HCT116 (cell line): ENCODE measurements around the gene UBAC2. TPM values are rescaled to one million over a fixed set of nuclear protein-coding genes. Genes with fewer than 3 reads are reported as not detected.

Experiments
- ATAC-seq: fragments of 200-7000 bp; cut with Tn5 transposase; 2 replicates; pipeline ENCODE4 v1.9.1; 2020; ENCODE audit warnings: mild to moderate bottlenecking, moderate library complexity
- BruUV-seq: library from RNA; stranded (reverse); fragments of 400-500 nt; replicated peaks from 2 replicates; lab custom pipeline; 2021; lab: Mats Ljungman, UMichigan
- CTCF ChIA-PET: fragments of 300-600 bp; sonication (Branson Sonifier 250); formaldehyde crosslinking; loops from one replicate; lab custom pipeline; 2021; ENCODE audit warnings: antibody characterized with exemption; lab: Charles Lee
- POLR2A ChIA-PET: fragments of 300-600, 350-600 bp; sonication (Branson Sonifier 250); formaldehyde crosslinking; loops from one replicate; lab custom pipeline; 2021; ENCODE audit warnings: antibody characterized with exemption; lab: Charles Lee
- RAD21 ChIA-PET, 2 experiments: fragments of 300-600 bp; sonication (Branson Sonifier 250); formaldehyde crosslinking; loops; one replicate each; lab custom pipeline; 2023; ENCODE audit warnings: low total read pairs in 2 of 2; ENCODE audit not compliant: uncharacterized antibody in 2 of 2, unreplicated experiment in 2 of 2, low non-redundant PET in 1 of 2; lab: Charles Lee
- DNase-seq: peaks from one replicate; pipeline ENCODE4 v3.0.0-alpha.2; 2010; ENCODE audit warnings: low read depth, low spot score
- H2AFZ ChIP-seq: fragments of 200-600 bp; shearing (Covaris generic), sonication (generic); 2 replicates; pipeline ENCODE4 v1.6.1; 2017; ENCODE audit warnings: low read depth, mixed run types, mixed read lengths, antibody characterized with exemption, low read length; ENCODE audit not compliant: poor library complexity, severe bottlenecking
- H3K27ac ChIP-seq: 2 replicates; pipeline ENCODE4 v1.5.1; 2012; ENCODE audit warnings: low read depth, low read length
- H3K27me3 ChIP-seq: fragments of 200-600 bp; sonication (generic); 2 replicates; pipeline ENCODE4 v1.6.1; 2016; ENCODE audit warnings: mixed run types, low read length, mixed read lengths; ENCODE audit not compliant: insufficient read depth
- H3K36me3 ChIP-seq, 2 experiments: fragments of 200-500 bp in 1 of 2; fragments of 200-600 bp in 1 of 2; sonication (Bioruptor generic) in 1 of 2; sonication (generic) in 1 of 2; 2 replicates each; pipeline versions ENCODE4 v1.5.1 to v1.6.1; 2014 to 2016; ENCODE audit warnings: low read length in 2 of 2, inconsistent platforms in 1 of 2, mixed read lengths in 1 of 2, mixed run types in 1 of 2; ENCODE audit not compliant: insufficient read depth in 2 of 2, control insufficient read depth in 1 of 2
- H3K4me1 ChIP-seq, 2 experiments: fragments of 200-600 bp in 1 of 2; sonication (generic) in 1 of 2; 2 replicates each; pipeline versions ENCODE4 v1.5.1 to v1.6.1; 2012 to 2017; ENCODE audit warnings: low read length in 2 of 2, inconsistent platforms in 1 of 2, mild to moderate bottlenecking in 1 of 2, mixed read lengths in 1 of 2, mixed run types in 1 of 2, moderate library complexity in 1 of 2; ENCODE audit not compliant: insufficient read depth in 2 of 2, control insufficient read depth in 1 of 2
- H3K4me2 ChIP-seq: fragments of 200-600 bp; sonication (generic); 2 replicates; pipeline ENCODE4 v1.6.1; 2017; ENCODE audit warnings: mixed run types, low read length, mixed read lengths
- H3K4me3 ChIP-seq, 2 experiments: fragments of 200-600 bp in 1 of 2; sonication (generic) in 1 of 2; replicated peaks in 1 of 2; 2 replicates each; pipeline ENCODE4 v1.5.1; 2011 to 2016; ENCODE audit warnings: low read length in 2 of 2, control low read depth in 1 of 2, low read depth in 1 of 2, mild to moderate bottlenecking in 1 of 2, mixed read lengths in 1 of 2, mixed run types in 1 of 2
- H3K79me2 ChIP-seq: fragments of 200-600 bp; sonication (generic); 2 replicates; pipeline ENCODE4 v1.6.1; 2017; ENCODE audit warnings: mild to moderate bottlenecking, mixed run types, low read length, moderate library complexity, mixed read lengths; ENCODE audit not compliant: insufficient read depth
- H3K9ac ChIP-seq: fragments of 200-600 bp; sonication (generic); 2 replicates; pipeline ENCODE4 v1.6.1; 2016; ENCODE audit warnings: low read length, mixed read lengths
- H3K9me2 ChIP-seq: fragments of 200-600 bp; sonication (generic), shearing (Covaris generic); 2 replicates; pipeline ENCODE4 v1.6.1; 2017; ENCODE audit warnings: mixed run types, mild to moderate bottlenecking, moderate library complexity; ENCODE audit not compliant: insufficient read depth
- H3K9me3 ChIP-seq, 2 experiments: fragments of 200-500 bp in 1 of 2; fragments of 200-600 bp in 1 of 2; sonication (Bioruptor generic) in 1 of 2; sonication (generic) in 1 of 2; 2 replicates each; pipeline ENCODE4 v1.6.1; 2014 to 2017; ENCODE audit warnings: low read length in 2 of 2, mixed read lengths in 2 of 2, inconsistent platforms in 1 of 2, low read depth in 1 of 2, mild to moderate bottlenecking in 1 of 2, mixed run types in 1 of 2, moderate library complexity in 1 of 2; ENCODE audit not compliant: control insufficient read depth in 1 of 2, insufficient read depth in 1 of 2
- H4K20me1 ChIP-seq: fragments of 200-600 bp; sonication (generic), shearing (Covaris generic); 2 replicates; pipeline ENCODE4 v1.6.1; 2017; ENCODE audit warnings: mixed run types, mild to moderate bottlenecking, moderate library complexity; ENCODE audit not compliant: insufficient read depth
- CBX3 ChIP-seq: IDR thresholded peaks from 2 replicates; pipeline ENCODE4 v1.6.1; 2012; ENCODE audit warnings: low read depth
- CEBPB ChIP-seq: IDR thresholded peaks from 2 replicates; pipeline ENCODE4 v1.6.1; 2012; ENCODE audit warnings: low read depth
- CTCF ChIP-seq, 3 experiments: fragments of 200-600 bp in 1 of 3; sonication (generic) in 1 of 3; IDR thresholded peaks in 2 of 3; conservative IDR thresholded peaks in 1 of 3; 2 replicates each; pipeline ENCODE4 v1.5.1; 2012 to 2017; ENCODE audit warnings: low read depth in 2 of 3, low read length in 2 of 3, antibody characterized with exemption in 1 of 3, borderline replicate concordance in 1 of 3, control low read depth in 1 of 3, mild to moderate bottlenecking in 1 of 3, mixed read lengths in 1 of 3, mixed run types in 1 of 3, moderate library complexity in 1 of 3; ENCODE audit not compliant: insufficient read depth in 1 of 3
- EGR1 ChIP-seq: IDR thresholded peaks from 2 replicates; pipeline ENCODE4 v1.6.1; 2012; ENCODE audit warnings: low read depth
- ELF1 ChIP-seq: IDR thresholded peaks from 2 replicates; pipeline ENCODE4 v1.6.1; 2012; ENCODE audit warnings: low read depth, borderline replicate concordance
- EZH2 ChIP-seq: fragments of 200-600 bp; sonication (generic); IDR thresholded peaks from 2 replicates; pipeline ENCODE4 v1.6.1; 2017; ENCODE audit warnings: antibody characterized with exemption, mixed run types
- EZH2phosphoT487 ChIP-seq: fragments of 200-600 bp; IDR thresholded peaks from 2 replicates; pipeline ENCODE4 v1.6.1; 2018; ENCODE audit warnings: antibody characterized with exemption, borderline replicate concordance
- FOSL1 ChIP-seq: IDR thresholded peaks from 2 replicates; pipeline ENCODE4 v1.6.1; 2012; ENCODE audit warnings: low read depth
- JUND ChIP-seq: IDR thresholded peaks from 2 replicates; pipeline ENCODE4 v1.6.1; 2012
- POLR2A ChIP-seq: IDR thresholded peaks from 2 replicates; pipeline ENCODE4 v1.7.0; 2011; ENCODE audit warnings: borderline replicate concordance; ENCODE audit not compliant: insufficient read depth, insufficient read length; ENCODE audit errors: extremely low read depth
- POLR2AphosphoS5 ChIP-seq: IDR thresholded peaks from 2 replicates; pipeline ENCODE4 v1.6.1; 2011; ENCODE audit warnings: mild to moderate bottlenecking, low read depth, low read length, moderate library complexity
- SIN3A ChIP-seq: IDR thresholded peaks from 2 replicates; pipeline ENCODE4 v1.6.1; 2012; ENCODE audit warnings: low read depth
- SP1 ChIP-seq: IDR thresholded peaks from 2 replicates; pipeline ENCODE4 v1.6.1; 2012; ENCODE audit warnings: low read depth
- TCF7L2 ChIP-seq: IDR thresholded peaks from 2 replicates; pipeline ENCODE4 v1.7.0; 2011; ENCODE audit warnings: borderline replicate concordance, inconsistent platforms; ENCODE audit not compliant: insufficient read depth, insufficient read length; ENCODE audit errors: extremely low read depth
- YY1 ChIP-seq: IDR thresholded peaks from 2 replicates; pipeline ENCODE4 v1.6.1; 2011; ENCODE audit warnings: low read length, low read depth, moderate library complexity, mild to moderate bottlenecking; ENCODE audit not compliant: insufficient replicate concordance; ENCODE audit errors: extremely low read depth
- ZBTB33 ChIP-seq: IDR thresholded peaks from 2 replicates; pipeline ENCODE4 v1.6.1; 2011; ENCODE audit warnings: mild to moderate bottlenecking, low read length, moderate library complexity; ENCODE audit not compliant: insufficient replicate concordance; ENCODE audit errors: extremely low read depth
- ZFX ChIP-seq: fragments of 450-650 bp; IDR thresholded peaks from 2 replicates; pipeline ENCODE4 v1.6.1; 2017
- intact Hi-C: fragments of 100-400 bp; cut with micrococcal nuclease; formaldehyde crosslinking; loops from 2 replicates; pipeline ENCODE4 v1.10.0; 2022
- total RNA-seq: library from RNA; stranded (reverse); gene quantifications from one replicate; pipeline ENCODE4 v1.2.1, GENCODE V29; 2021; ENCODE audit not compliant: unreplicated experiment

Gene UBAC2
- total RNA-seq, 1 experiment from 2014 or later = 67.4 TPM

GRCh38 chr13:99342723-99343315, 142.2 kb downstream of the UBAC2 start (continued):
- no peak for TF ChIP-seq CTCF (IDR thresholded peaks at IDR 0.05 in 2 of 3, conservative IDR thresholded peaks at IDR 0.05 in 1 of 3; ENCODE audit: borderline replicate concordance in 1 of 3, insufficient read depth in 1 of 3, low read depth in 2 of 3, low read length in 2 of 3)
- TF ChIP-seq SP1 = no peak
- no peak for TF ChIP-seq ELF1
- TF ChIP-seq FOSL1 = no peak
- TF ChIP-seq CBX3 = no peak
- TF ChIP-seq ZFX = no peak
- no peak for TF ChIP-seq SIN3A
- TF ChIP-seq EZH2 = no peak
- TF ChIP-seq POLR2A = no peak
- no peak for TF ChIP-seq YY1

GRCh38 chr13:99344610-99345208, 144.1 kb downstream of the UBAC2 start:
- Histone ChIP-seq H3K36me3 (peaks cover 6 to 8% of the 10 kb centered on the region in 2 experiments; a peak in 3 of 4 replicates), H3K79me2 (no peaks in the 10 kb centered on the region), H3K9me2 (no peaks in the 10 kb centered on the region), H2AFZ (no peak overlapping the region), H3K9me3 (no peaks in the 10 kb centered on the region), H3K4me1 (no peaks in the 10 kb centered on the region), H3K27me3 (no peaks in the 10 kb centered on the region), H3K27ac (no peak overlapping the region), H3K4me2 (no peak overlapping the region), H4K20me1 (no peaks in the 10 kb centered on the region), H3K4me3 (no peak overlapping the region), H3K9ac (no peak overlapping the region)
- intact Hi-C loops = no loop called here
- ChIA-PET CTCF (no interaction called here), RAD21 (no interaction called here), POLR2A (interaction anchor here (0.9 kb wide), 1 partner anchor 30 kb away, joined by 3 read pairs; no protein-coding TSS in a partner anchor)
- no TSS peak for BruUV-seq
- no peak for DNase-seq
- TF ChIP-seq TCF7L2 (no peak), ZFX (no peak), EZH2 (no peak), EZH2phosphoT487 (no peak), ZBTB33 (no peak), POLR2AphosphoS5 (no peak), CTCF (IDR thresholded peaks at IDR 0.05 in 2 of 3, conservative IDR thresholded peaks at IDR 0.05 in 1 of 3; ENCODE audit: borderline replicate concordance in 1 of 3, insufficient read depth in 1 of 3, low read depth in 2 of 3, low read length in 2 of 3) (no peak), POLR2A (no peak), EGR1 (no peak), CEBPB (no peak), SP1 (no peak), CBX3 (no peak), JUND (no peak)
- ATAC-seq = no peak
